GM12873 (cell line): ENCODE results near the gene PCDHB6.

Experiments
- TF ChIP-seq, protein P1 (sequence below): IDR thresholded peaks from 2 replicates; pipeline ENCODE4 v1.5.1; 2012; ENCODE audit warnings: low read depth, mild to moderate bottlenecking, moderate library complexity, low read length, control low read depth; ENCODE audit not compliant: insufficient read depth; ENCODE audit errors: missing control alignments

PCDHB6 gene

DNA sequence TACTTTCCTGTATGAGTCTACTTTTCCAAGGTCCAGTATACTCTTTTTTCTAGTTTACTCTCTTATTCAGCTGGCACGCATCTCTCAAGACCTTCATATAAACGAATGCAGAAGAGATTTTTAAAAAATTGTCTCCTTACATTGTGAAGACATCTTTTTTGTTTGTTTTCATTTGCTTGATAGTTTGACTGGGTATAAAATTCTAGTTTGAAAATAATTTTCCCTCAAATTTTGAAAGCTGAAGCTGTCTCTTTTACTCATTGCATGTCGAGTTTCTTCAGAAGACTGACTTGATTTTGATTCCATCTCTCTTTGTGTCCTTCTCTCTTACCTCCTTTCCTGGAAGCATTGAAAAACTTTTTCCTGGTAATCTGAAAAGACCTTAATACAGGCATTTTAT lies 46.5 kb downstream of the PCDHB6 start:
- TF ChIP-seq, protein P1, sequence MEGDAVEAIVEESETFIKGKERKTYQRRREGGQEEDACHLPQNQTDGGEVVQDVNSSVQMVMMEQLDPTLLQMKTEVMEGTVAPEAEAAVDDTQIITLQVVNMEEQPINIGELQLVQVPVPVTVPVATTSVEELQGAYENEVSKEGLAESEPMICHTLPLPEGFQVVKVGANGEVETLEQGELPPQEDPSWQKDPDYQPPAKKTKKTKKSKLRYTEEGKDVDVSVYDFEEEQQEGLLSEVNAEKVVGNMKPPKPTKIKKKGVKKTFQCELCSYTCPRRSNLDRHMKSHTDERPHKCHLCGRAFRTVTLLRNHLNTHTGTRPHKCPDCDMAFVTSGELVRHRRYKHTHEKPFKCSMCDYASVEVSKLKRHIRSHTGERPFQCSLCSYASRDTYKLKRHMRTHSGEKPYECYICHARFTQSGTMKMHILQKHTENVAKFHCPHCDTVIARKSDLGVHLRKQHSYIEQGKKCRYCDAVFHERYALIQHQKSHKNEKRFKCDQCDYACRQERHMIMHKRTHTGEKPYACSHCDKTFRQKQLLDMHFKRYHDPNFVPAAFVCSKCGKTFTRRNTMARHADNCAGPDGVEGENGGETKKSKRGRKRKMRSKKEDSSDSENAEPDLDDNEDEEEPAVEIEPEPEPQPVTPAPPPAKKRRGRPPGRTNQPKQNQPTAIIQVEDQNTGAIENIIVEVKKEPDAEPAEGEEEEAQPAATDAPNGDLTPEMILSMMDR = no peak

DNA sequence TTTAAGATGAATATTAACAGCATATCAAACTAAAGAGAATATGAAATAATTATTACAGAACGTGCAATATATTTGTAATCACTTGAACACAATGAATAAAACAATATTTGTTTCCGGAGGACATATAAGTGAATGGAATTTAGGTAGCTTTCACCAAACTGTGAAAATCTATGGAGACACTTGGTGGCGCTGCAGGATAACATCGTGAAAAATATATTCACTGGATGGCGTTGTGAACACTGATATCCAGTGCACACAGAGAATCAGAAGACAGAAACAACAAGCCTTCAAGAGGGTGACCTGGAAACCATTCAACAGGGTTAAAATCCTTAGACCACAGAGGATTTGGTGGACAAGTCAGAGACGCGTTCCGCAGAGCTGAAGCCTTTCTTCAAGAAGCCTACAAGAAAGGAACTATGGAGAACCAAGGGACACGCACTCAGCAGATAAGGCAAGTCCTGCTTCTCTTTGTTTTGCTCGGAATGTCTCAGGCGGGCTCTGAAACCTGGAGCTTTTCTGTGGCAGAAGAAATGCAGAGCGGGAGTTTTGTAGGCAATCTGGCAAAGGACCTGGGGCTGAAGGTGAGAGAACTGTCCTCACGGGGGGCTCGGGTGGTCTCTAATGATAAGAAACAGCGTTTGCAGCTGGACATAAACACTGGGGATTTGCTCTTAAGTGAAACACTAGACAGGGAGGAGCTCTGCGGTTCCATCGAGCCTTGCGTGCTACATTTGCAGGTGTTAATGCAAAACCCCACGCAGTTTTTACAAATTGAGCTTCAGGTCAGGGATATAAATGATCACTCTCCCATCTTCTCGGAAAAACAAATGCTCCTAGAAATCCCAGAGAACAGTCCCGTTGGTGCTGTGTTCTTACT lies 49.7 kb downstream of the PCDHB6 start, which contains the start of gene PCDHB11:
TSS of gene PCDHB11 (plus strand) at position 269 of the 877 bp plus-strand sequence. CDS start at position 417, 148 bp downstream.
- TF ChIP-seq, protein P1 = no peak
